ENCODE measurements around the gene SYVN1. TPM values are rescaled to one million over a fixed set of nuclear protein-coding genes. Genes with fewer than 3 reads are reported as not detected.
A peak's percentile ranks its signal among the peaks of the same experiment; 100 is the strongest.

The SYVN1 gene
- polyA plus RNA-seq, 2 of the 4 experiments (the other 2 are of a cell fraction) = 21.4 to 25.1 TPM

DNA sequence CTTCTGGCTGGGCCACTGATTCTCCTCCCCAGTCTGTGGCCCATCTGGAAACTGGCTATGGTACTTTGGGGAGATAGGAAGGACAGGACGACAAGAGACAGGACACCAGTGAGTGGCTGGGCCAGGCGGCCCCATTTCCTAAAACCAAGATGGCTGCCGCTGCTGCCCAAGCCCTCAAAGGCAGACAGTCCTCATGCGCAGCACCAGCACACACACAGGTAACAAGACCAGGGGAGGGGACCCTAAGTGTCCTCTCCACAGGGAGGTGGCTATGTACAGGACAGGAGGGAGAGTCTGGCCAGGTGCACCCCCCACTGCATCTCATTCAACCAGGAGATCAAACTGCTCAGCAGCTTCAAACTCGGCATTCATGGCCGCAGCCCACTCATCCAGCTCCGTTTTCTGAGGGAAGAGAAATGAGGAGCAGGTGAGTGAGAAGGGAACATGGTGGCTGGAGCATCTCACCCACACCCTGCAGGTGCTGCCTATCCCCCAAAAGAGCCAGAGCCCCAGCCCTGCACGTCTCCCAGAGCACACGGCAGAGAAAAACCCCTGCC lies 55.5 kb downstream of the SYVN1 start (continued):
- TF ChIP-seq TP53 (CRISPR knock-in tag; IDR thresholded peaks at IDR 0.05) (no peak), PHF8 (IDR thresholded peaks at IDR 0.05; ENCODE audit: borderline replicate concordance, low read depth) (no peak), FOSB (CRISPR knock-in tag; IDR thresholded peaks at IDR 0.05) (no peak), NFE2L2 (conservative IDR thresholded peaks at IDR 0.05; ENCODE audit: low read length) (no peak), HOXB5 (CRISPR knock-in tag; IDR thresholded peaks at IDR 0.05) (no peak)
- TF ChIP-seq, protein P1, sequence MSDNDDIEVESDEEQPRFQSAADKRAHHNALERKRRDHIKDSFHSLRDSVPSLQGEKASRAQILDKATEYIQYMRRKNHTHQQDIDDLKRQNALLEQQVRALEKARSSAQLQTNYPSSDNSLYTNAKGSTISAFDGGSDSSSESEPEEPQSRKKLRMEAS (IDR thresholded peaks at IDR 0.05) = no peak

DNA sequence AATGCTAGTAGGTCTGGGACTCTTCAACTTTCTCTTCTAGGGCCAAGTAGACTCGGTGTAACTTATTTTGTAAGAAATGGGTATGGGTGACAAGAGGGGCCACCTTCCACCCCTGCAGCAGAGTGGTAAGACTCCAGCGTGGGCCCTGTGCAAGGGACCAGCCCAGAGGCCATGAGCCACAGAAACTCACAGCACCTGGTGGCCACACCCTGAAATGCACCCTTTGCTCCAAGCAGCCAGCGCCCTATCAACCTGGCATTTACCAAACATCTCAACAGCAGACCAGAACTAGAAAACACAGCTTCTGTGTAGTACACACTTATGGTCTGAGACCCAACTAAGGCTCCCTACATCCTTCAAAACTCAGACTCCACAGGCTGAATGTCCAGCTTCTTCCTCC lies 56.2 kb downstream of the SYVN1 start:
- Histone ChIP-seq H3K4me1 (peaks cover 29% of the 10 kb centered on the region), H3K4me3 (no peak overlapping the region), H3K27ac (peak overlapping the region in 1 of 2 experiments; percentile 22; a peak in 1 of 6 replicates), H3K4me2 (0 out of 3 replicates have a peak overlapping the region, but pooled peaks have one; percentile 11), H3K9me3 (no peaks in the 10 kb centered on the region)
- TF ChIP-seq HEYL (CRISPR knock-in tag; IDR thresholded peaks at IDR 0.05) = no peak
- no peak for TF ChIP-seq HOXA7 (CRISPR knock-in tag; IDR thresholded peaks at IDR 0.05)
- no peak for TF ChIP-seq ZC3H11A (IDR thresholded peaks at IDR 0.05)
- no peak for TF ChIP-seq FOSL2 (IDR thresholded peaks at IDR 0.05)
- no peak for TF ChIP-seq FOSL2 (CRISPR knock-in tag; IDR thresholded peaks at IDR 0.05)
- TF ChIP-seq FOXS1 (CRISPR knock-in tag; IDR thresholded peaks at IDR 0.05) = no peak
- no peak for TF ChIP-seq SREBF2 (IDR thresholded peaks at IDR 0.05)
- no peak for TF ChIP-seq TFCP2L1 (CRISPR knock-in tag; IDR thresholded peaks at IDR 0.05)
- no peak for TF ChIP-seq CHD4 (IDR thresholded peaks at IDR 0.05; ENCODE audit: borderline replicate concordance)
- TF ChIP-seq EHMT2 (IDR thresholded peaks at IDR 0.05; ENCODE audit: low read depth) = no peak
- 0 out of 2 replicates have a peak, but pooled peaks have one; percentile 49 for TF ChIP-seq MYC (IDR thresholded peaks at IDR 0.05; ENCODE audit: borderline replicate concordance, low read length)
- TF ChIP-seq, protein P2, sequence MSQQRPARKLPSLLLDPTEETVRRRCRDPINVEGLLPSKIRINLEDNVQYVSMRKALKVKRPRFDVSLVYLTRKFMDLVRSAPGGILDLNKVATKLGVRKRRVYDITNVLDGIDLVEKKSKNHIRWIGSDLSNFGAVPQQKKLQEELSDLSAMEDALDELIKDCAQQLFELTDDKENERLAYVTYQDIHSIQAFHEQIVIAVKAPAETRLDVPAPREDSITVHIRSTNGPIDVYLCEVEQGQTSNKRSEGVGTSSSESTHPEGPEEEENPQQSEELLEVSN (IDR thresholded peaks at IDR 0.05; ENCODE audit: borderline replicate concordance, low read depth) = no peak
- TF ChIP-seq, protein P3, sequence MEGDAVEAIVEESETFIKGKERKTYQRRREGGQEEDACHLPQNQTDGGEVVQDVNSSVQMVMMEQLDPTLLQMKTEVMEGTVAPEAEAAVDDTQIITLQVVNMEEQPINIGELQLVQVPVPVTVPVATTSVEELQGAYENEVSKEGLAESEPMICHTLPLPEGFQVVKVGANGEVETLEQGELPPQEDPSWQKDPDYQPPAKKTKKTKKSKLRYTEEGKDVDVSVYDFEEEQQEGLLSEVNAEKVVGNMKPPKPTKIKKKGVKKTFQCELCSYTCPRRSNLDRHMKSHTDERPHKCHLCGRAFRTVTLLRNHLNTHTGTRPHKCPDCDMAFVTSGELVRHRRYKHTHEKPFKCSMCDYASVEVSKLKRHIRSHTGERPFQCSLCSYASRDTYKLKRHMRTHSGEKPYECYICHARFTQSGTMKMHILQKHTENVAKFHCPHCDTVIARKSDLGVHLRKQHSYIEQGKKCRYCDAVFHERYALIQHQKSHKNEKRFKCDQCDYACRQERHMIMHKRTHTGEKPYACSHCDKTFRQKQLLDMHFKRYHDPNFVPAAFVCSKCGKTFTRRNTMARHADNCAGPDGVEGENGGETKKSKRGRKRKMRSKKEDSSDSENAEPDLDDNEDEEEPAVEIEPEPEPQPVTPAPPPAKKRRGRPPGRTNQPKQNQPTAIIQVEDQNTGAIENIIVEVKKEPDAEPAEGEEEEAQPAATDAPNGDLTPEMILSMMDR (IDR thresholded peaks at IDR 0.05) = peak; percentile 47
- TF ChIP-seq, protein P4, sequence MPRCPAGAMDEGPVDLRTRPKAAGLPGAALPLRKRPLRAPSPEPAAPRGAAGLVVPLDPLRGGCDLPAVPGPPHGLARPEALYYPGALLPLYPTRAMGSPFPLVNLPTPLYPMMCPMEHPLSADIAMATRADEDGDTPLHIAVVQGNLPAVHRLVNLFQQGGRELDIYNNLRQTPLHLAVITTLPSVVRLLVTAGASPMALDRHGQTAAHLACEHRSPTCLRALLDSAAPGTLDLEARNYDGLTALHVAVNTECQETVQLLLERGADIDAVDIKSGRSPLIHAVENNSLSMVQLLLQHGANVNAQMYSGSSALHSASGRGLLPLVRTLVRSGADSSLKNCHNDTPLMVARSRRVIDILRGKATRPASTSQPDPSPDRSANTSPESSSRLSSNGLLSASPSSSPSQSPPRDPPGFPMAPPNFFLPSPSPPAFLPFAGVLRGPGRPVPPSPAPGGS (IDR thresholded peaks at IDR 0.05) = no peak
- no peak for TF ChIP-seq FOSB (CRISPR knock-in tag; IDR thresholded peaks at IDR 0.05)
- TF ChIP-seq NR3C1 (IDR thresholded peaks at IDR 0.05) = no peak
- TF ChIP-seq RNF2 (IDR thresholded peaks at IDR 0.05; ENCODE audit: borderline replicate concordance, low read depth) = no peak
- TF ChIP-seq ZNF302 (CRISPR knock-in tag; IDR thresholded peaks at IDR 0.05) = no peak
- TF ChIP-seq, protein P5, sequence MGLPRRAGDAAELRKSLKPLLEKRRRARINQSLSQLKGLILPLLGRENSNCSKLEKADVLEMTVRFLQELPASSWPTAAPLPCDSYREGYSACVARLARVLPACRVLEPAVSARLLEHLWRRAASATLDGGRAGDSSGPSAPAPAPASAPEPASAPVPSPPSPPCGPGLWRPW (IDR thresholded peaks at IDR 0.05) = no peak
- TF ChIP-seq SMC3 (IDR thresholded peaks at IDR 0.05) = peak; percentile 55
- TF ChIP-seq, protein P6, sequence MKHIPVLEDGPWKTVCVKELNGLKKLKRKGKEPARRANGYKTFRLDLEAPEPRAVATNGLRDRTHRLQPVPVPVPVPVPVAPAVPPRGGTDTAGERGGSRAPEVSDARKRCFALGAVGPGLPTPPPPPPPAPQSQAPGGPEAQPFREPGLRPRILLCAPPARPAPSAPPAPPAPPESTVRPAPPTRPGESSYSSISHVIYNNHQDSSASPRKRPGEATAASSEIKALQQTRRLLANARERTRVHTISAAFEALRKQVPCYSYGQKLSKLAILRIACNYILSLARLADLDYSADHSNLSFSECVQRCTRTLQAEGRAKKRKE (CRISPR knock-in tag; IDR thresholded peaks at IDR 0.05; ENCODE audit: low read depth) = no peak
- TF ChIP-seq HOXB5 (CRISPR knock-in tag; IDR thresholded peaks at IDR 0.05) = no peak
- peak; percentile 41 to 48; a peak in 3 of 5 replicates for TF ChIP-seq RAD21 (conservative IDR thresholded peaks at IDR 0.05 in 1 of 2, IDR thresholded peaks at IDR 0.05 in 1 of 2)
- TF ChIP-seq POLR2A (IDR thresholded peaks at IDR 0.05; ENCODE audit: low read length) = no peak
- 52% methylated on average over 3 of the region's 3 CpGs for WGBS (ENCODE audit: missing lambda C conversion rate)
- FAIRE-seq (no peak), DNase-seq (ENCODE audit: low read depth in 1 of 2, low spot score in 1 of 2) (peak; percentile 69 to 77), ATAC-seq (peak; percentile 91 to 92)
- CTCF ChIA-PET = interaction anchor here (0.5 to 5.5 kb wide), 23 partner anchors 8 to 1862 kb away, joined by 3 to 35 read pairs (median 4); partner anchors contain the start of genes ARL2, NAALADL1 and PPP2R5B
- POLR2A ChIA-PET = no interaction called here
